ENCODE measurements around the gene KDELR1. TPM values are rescaled to one million over a fixed set of nuclear protein-coding genes. Genes with fewer than 3 reads are reported as not detected.

Gene KDELR1
- 100 to 1,000 TPM; 144 to 214 (median 200) TPM for total RNA-seq
- long read RNA-seq, donor 1, transcript KDELR1-203 (4 exons, 1,594 nt) = minor isoform, 6 of 128 reads
- long read RNA-seq, donor 1, transcript KDELR1-201 (5 exons, 1,557 nt) = major isoform, 106 of 128 reads
- long read RNA-seq, donor 1, partial matches to known transcripts = 11 of 128 reads
- long read RNA-seq, donor 1, other reads (novel, unspliced or antisense) = 5 of 128 reads
- long read RNA-seq, donor 2, transcript KDELR1-201 (5 exons, 1,557 nt) = major isoform, 51 of 65 reads
- long read RNA-seq, donor 2, transcript KDELR1-203 (4 exons, 1,594 nt) = minor isoform, 8 of 65 reads
- long read RNA-seq, donor 2, partial matches to known transcripts = 3 of 65 reads
- long read RNA-seq, donor 2, other reads (novel, unspliced or antisense) = 3 of 65 reads

DNA sequence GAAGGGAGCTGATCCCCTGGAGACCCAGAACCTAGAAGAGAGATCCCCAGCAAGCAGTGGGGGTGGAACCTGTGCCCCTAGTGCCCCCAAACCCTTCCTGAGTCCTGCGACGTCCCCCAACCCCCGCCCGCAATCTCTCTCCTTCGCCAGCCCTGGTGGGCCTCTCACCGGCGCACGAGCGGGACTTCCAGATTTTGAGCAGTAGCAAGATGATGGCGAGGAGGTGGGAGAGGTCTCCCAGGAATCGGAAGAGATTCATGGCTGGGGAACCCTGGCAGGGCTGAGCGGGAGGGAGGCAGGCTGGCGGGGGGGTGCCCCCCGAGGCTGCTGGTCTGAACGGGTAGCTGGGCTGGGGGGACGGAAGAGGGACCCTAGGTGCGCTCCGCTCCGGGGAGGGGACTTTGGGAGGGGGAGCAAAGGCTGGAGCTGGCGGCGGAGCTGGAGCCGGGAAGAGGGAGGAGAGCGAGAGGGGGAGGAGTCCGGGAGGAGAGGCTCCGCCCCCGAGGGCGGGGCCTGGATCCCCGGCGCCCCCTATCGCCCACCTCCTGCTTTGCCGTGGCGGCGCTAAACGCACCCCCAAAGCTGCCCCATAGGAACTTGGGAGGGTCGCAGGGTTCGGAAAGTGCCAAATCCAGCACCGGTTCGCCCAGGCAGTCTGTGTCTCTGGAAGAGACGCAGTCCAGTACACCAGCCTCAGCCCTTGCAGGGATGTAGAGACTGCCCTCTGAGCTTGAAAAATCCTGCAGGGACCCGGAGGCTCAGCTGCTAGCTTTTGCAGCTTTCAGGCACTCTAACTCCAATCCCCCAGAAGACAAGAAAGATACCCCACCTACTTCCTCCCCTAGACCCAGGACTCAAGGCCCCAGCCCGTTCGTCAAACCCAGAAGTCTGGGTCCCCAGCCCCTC lies at the start of gene KDELR1:
Gene KDELR1 (minus strand): TSS at position 452 of the 906 bp plus-strand sequence. CDS start 193 bp downstream, at position 259.
- no peaks in the 10 kb centered on the region for H3K9me3 ChIP-seq
- no peaks in the 10 kb centered on the region for H3K36me3 ChIP-seq (ENCODE audit: low read depth)
- peak; percentile 83 to 88 (median 85) for DNase-seq
- intact Hi-C loops (cut with DNase I, micrococcal nuclease) = no loop called here
- ATAC-seq = peak; percentile 96
- peaks cover 6% of the 10 kb centered on the region for H3K4me1 ChIP-seq (ENCODE audit: low read depth)
- TF ChIP-seq, protein P1, sequence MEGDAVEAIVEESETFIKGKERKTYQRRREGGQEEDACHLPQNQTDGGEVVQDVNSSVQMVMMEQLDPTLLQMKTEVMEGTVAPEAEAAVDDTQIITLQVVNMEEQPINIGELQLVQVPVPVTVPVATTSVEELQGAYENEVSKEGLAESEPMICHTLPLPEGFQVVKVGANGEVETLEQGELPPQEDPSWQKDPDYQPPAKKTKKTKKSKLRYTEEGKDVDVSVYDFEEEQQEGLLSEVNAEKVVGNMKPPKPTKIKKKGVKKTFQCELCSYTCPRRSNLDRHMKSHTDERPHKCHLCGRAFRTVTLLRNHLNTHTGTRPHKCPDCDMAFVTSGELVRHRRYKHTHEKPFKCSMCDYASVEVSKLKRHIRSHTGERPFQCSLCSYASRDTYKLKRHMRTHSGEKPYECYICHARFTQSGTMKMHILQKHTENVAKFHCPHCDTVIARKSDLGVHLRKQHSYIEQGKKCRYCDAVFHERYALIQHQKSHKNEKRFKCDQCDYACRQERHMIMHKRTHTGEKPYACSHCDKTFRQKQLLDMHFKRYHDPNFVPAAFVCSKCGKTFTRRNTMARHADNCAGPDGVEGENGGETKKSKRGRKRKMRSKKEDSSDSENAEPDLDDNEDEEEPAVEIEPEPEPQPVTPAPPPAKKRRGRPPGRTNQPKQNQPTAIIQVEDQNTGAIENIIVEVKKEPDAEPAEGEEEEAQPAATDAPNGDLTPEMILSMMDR (IDR thresholded peaks at IDR 0.05) = peak; percentile 96
- peak within 1 kb of the TSS; percentile 90 for H3K4me3 ChIP-seq

DNA sequence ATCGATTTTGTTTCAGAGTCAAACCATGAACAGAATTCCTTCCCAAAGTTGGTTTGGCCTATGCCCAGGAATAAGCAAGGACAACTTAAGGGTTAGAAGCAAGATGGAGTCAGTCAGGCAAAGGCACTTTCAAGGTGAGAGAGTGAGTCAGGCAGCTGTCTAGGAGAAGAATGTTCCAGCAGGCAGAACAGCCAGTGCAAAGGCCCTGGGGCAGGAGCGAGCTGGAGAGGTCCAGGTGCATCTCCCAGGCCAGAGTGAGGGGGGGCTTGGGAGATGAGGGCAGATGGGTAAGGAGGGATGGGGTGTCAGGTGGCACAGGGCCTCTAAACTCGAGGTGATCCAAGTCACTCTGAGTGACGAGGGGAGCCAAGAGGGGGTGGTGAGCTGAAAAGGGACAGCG lies 45.2 kb upstream of the KDELR1 start:
- Histone ChIP-seq H3K9me3 (no peaks in the 10 kb centered on the region), H3K4me1 (ENCODE audit: low read depth) (no peaks in the 10 kb centered on the region), H3K4me3 (no peak overlapping the region), H3K36me3 (ENCODE audit: low read depth) (no peaks in the 10 kb centered on the region)
- DNase-seq (no peak), ATAC-seq (no peak)
- intact Hi-C loops (cut with DNase I, micrococcal nuclease) = no loop called here
- TF ChIP-seq, protein P1 (IDR thresholded peaks at IDR 0.05) = no peak

DNA sequence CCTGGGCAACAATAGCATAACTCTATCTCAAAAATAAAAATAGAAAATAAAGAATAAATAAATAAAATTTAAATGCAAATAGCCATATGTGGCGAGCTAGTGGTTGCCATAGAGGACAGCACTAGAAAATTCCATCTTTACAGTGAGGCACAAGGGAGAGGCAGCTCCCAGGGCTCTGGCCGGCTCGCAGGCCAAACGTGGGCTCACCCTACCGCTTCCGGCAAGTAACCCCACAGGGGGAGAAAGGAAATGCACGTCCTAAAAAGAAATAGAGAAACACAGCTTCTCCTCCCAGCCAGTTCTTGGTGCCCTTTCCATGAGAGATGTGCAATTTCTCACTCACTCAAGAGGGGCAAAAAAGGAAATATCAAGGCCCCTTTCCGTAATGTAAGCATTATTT lies 42.0 kb upstream of the KDELR1 start:
- Histone ChIP-seq H3K9me3 (no peaks in the 10 kb centered on the region), H3K4me1 (ENCODE audit: low read depth) (no peaks in the 10 kb centered on the region), H3K4me3 (no peak overlapping the region), H3K36me3 (ENCODE audit: low read depth) (no peaks in the 10 kb centered on the region)
- intact Hi-C loops (cut with DNase I, micrococcal nuclease) = no loop called here
- TF ChIP-seq, protein P1 (IDR thresholded peaks at IDR 0.05) = no peak
- ATAC-seq (no peak), DNase-seq (no peak)

DNA sequence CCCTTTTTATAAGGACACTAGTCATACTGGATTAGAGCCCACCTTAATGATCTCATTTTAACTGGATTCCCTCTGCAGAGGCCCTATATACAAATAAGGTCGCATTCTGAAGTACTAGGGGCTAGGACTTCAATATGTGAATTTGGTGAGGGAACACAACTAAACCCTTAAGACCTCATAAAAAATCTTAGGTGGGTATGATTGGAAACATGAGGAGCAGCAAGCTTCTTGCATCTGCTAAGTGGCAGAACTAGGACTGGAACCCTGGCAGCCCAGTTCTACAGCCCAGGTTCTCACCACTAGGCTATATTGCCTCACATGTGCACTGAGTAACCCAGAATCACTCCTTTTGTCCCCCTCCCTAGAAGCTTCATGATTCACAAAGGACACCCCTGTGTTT lies 37.3 kb upstream of the KDELR1 start:
- ATAC-seq (no peak), DNase-seq (no peak)
- no peaks in the 10 kb centered on the region for H3K4me1 ChIP-seq (ENCODE audit: low read depth)
- intact Hi-C loops (cut with DNase I, micrococcal nuclease) = no loop called here
- H3K9me3 ChIP-seq = no peaks in the 10 kb centered on the region
- H3K4me3 ChIP-seq = no peak overlapping the region
- H3K36me3 ChIP-seq (ENCODE audit: low read depth) = no peaks in the 10 kb centered on the region
- TF ChIP-seq, protein P1 (IDR thresholded peaks at IDR 0.05) = no peak

DNA sequence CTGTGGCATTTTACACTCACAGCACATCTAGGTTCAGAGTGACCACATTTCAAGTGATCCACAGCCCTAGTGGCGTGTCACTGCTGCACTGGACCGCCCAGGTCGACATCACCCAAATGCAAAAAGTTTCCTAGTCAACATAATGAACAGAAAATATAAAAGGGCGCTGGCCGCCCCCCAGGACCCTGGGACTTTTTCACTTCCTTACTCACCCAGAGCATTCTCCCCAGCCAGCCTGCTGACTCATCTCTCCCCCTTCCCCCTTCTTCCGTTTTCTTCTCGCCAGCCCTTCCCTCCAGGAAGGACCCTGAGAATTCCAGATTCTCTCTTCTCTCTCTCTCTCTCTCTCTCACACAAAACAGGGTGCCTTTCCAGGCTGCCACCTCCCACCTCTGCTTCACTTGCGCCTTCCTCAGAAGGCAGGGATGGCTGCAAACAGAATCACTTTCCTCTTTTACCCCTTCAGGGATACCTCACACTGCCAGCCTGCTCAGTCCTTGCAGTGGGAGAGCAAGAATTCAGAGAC lies 33.4 kb upstream of the KDELR1 start:
- Histone ChIP-seq H3K4me3 (no peak overlapping the region), H3K36me3 (ENCODE audit: low read depth) (no peaks in the 10 kb centered on the region), H3K4me1 (ENCODE audit: low read depth) (no peaks in the 10 kb centered on the region), H3K9me3 (no peaks in the 10 kb centered on the region)
- DNase-seq (no peak), ATAC-seq (peak; percentile 42)
- TF ChIP-seq, protein P1 (IDR thresholded peaks at IDR 0.05) = no peak
- intact Hi-C loops (cut with DNase I, micrococcal nuclease) = no loop called here

Data from mucosa of descending colon (tissue), 3 donors.